Esophagus muscularis mucosa (tissue), 3 donors: ENCODE data around the gene ADGRV1.

Source experiments
- CTCF ChIP-seq, 3 experiments: fragments of 200-600 bp in 2 of 3; fragments of 450-650 bp in 1 of 3; sonication (generic) in 2 of 3; IDR thresholded peaks; one replicate each; pipeline ENCODE4 v1.5.1; 2017 to 2019; ENCODE audit warnings: antibody characterized with exemption in 3 of 3, mild to moderate bottlenecking in 2 of 3, moderate library complexity in 1 of 3
- POLR2A ChIP-seq: fragments of 450-650 bp; IDR thresholded peaks from one replicate; pipeline ENCODE4 v1.6.1; 2017; ENCODE audit warnings: antibody characterized with exemption, moderate library complexity, mild to moderate bottlenecking, low read depth

- TF ChIP-seq CTCF (IDR thresholded peaks at IDR 0.05) = no peak
- no peak for TF ChIP-seq POLR2A
Measured at GRCh38 chr5:91016322-91016721, 457.7 kb downstream of the ADGRV1 start.
